Subcutaneous adipose tissue (tissue), 4 donors: ENCODE measurements around the gene SLC1A5. TPM values are rescaled to one million over a fixed set of nuclear protein-coding genes. Genes with fewer than 3 reads are reported as not detected.

Experiments used
- total RNA-seq, 4 donors: library from RNA; depleted of rRNA; stranded (reverse); fragments of >200 nt; gene quantifications; one replicate each; pipeline ENCODE4 v1.1.0, GENCODE V29; 2016
- TF ChIP-seq, protein P1 (sequence below): fragments of 450-650 bp; IDR thresholded peaks from one replicate; pipeline ENCODE4 v1.5.1; 2016; ENCODE audit warnings: low read depth, mild to moderate bottlenecking, control low read depth, antibody characterized with exemption, moderate library complexity

The SLC1A5 gene
- total RNA-seq = 100 to 1,000 TPM in 2 of 4 donors, 10 to 100 TPM in 2; 63.3 to 185 (median 100) TPM

DNA sequence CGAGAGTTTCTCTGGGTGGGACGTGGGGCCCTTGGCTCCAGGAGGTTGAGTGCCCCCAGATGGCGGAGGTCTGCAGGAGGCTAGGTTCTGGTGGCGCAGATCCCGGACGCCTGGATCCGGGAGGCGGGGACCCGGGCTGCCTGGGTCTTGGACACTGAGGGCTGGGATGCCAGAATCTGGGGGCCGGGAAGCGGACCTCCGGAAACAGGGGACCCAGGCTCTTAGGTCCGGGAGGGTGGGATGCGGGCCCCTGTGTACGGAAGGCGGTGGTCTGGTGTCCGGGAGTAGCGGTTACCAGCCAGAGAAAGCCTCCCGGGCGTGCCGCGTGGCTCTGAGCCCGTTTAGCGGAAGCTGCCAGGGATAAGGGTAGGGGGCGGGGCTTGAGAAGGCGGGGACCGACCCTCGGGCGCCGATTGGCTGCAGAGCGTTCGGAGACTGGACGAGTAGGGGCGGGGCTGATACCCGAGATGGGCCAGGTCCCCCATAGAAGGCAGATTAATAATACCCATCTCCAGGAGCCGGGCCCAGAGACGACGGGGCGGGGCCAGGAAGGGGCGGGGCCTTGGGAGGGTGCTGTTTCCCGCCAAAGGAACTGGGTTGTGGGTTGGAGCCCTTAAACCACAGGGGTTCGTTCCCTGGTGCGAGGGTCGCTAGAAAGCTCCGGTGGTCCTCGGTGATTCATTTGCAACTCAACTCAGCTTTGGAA, at the start of gene SLC1A5:
SLC1A5 (minus strand) TSS at position 333 of the 706 bp plus-strand sequence. CDS start 629 bp downstream, outside the sequence.
- TF ChIP-seq, protein P1, sequence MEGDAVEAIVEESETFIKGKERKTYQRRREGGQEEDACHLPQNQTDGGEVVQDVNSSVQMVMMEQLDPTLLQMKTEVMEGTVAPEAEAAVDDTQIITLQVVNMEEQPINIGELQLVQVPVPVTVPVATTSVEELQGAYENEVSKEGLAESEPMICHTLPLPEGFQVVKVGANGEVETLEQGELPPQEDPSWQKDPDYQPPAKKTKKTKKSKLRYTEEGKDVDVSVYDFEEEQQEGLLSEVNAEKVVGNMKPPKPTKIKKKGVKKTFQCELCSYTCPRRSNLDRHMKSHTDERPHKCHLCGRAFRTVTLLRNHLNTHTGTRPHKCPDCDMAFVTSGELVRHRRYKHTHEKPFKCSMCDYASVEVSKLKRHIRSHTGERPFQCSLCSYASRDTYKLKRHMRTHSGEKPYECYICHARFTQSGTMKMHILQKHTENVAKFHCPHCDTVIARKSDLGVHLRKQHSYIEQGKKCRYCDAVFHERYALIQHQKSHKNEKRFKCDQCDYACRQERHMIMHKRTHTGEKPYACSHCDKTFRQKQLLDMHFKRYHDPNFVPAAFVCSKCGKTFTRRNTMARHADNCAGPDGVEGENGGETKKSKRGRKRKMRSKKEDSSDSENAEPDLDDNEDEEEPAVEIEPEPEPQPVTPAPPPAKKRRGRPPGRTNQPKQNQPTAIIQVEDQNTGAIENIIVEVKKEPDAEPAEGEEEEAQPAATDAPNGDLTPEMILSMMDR = no peak

DNA sequence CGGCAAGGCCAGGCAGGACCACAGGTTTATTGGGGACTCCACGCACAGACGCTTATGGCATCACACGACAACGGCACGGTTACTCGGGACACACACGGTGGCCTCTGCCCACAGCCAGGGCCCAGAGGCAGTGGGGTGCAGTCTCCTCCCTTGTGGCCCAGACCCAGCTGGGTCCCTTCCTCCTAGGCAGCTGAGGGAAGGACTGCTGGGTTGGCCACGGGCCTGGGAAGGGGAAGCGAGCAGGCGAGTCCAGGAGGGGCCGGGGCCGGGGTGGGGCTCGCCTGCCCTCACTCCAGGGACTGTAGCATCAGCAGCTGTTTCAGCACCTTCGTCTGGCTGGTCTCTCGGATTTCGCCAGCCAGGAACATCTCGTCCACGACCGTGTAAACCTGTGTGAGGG, 49.8 kb upstream of the SLC1A5 start:
- TF ChIP-seq, protein P1 = no peak

DNA sequence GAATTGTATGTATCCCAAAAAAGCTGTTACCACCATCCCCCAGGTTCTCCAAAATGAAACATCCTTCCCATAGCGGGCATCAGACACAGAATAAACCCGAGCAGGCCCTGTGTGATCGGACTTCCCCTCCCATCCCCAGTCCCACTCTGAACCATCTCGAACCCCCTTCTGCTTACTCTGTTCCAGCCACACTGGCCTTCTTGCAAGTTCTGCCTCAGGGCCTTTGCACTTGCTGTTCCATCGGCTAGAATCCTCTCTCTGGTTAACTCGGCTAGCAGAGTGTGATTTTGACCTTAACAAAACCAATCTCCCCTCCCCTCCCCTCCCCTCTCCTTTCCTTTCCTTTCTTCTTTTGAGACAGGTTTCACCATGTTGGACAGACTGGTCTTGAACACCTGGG, 46.6 kb upstream of the SLC1A5 start:
- TF ChIP-seq, protein P1 = no peak

DNA sequence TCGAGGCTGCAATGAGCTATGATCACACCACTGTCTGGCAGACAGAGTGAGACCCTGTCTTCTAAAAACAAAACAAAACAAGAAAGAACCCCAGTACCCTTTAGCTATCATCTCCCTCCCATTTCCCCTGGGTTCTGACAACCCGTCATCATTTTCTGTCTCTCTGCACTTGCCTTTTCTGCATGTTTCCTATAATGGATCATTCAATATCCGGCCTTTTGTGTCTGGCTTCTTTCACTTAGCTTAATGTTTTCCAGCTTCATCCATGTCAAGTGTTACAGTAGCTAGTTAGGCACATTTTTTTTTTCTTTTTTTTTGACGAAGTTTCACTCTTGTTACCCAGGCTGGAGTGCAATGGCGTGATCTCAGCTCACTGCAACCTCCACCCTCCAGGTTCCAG, 45.7 kb upstream of the SLC1A5 start:
- TF ChIP-seq, protein P1 = no peak

DNA sequence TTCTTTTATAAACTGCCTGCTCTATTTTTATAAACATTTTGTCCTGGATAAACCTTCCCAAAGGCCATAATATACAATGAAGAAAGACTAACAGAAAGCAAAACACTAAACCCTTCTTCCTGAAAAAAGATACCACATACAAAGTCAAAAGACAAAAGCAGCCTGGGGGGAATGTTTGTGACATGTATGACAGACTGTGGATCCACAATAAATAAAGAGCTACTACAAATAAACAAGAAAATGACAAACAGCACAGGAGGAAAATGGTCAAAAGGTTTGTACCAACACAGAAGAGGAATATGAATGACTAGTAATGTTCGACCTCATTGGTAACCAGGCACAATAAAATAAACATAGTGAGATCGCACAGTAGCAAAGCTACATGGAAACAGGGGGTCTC, 42.5 kb upstream of the SLC1A5 start:
- TF ChIP-seq, protein P1 = no peak

DNA sequence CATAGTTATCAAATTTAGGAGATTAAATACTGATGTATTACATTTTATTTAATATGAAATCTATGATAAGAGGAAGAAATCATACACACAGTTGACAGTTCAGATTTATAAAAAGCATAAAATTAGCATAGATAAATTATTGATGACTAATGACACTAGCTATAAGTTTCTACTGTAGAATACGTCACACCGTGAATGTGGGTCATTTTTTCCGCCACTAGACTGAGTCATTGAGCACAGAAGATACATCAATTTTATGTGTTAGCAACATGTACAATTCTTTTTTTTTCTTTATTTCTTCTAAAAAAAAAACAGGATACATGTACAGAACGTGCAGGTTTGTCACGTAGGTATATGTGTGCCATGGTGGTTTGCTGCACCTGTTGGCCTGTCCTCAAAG, 40.1 kb upstream of the SLC1A5 start:
- TF ChIP-seq, protein P1 = no peak

DNA sequence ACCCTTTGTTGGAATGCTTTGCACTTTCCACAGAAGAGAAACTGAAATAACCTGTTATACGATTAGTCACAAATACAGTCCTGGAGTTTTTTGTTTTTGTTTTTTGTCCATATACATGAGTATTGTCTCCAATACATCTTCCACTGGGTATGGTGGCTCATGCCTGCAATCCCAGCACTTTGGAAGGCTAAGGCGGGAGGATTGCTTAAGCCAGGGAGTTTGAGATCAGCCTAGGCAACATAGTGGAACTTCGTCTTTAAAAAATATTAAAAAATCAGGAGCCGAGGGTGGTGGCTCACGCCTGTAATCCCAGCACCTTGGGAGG, 37.3 kb upstream of the SLC1A5 start:
- TF ChIP-seq, protein P1 = no peak
